HG03045 (cell line): ENCODE measurements around the gene HNRNPA1.
"Not testable (repeated sequence)": the region's sequence is repeated elsewhere in the genome, so short reads cannot be mapped to it uniquely, and the experiment has no call there.

Experiments used
- ATAC-seq: cut with Tn5 transposase; IDR thresholded peaks from one replicate; pipeline ENCODE4 v1.9.1; 2021; ENCODE audit warnings: mild to moderate bottlenecking, moderate library complexity; ENCODE audit not compliant: unreplicated experiment

The HNRNPA1 gene

GRCh38 chr12:54273981-54274380 is 6.5 kb upstream of the HNRNPA1 start:
- ATAC-seq, result no peak

DNA sequence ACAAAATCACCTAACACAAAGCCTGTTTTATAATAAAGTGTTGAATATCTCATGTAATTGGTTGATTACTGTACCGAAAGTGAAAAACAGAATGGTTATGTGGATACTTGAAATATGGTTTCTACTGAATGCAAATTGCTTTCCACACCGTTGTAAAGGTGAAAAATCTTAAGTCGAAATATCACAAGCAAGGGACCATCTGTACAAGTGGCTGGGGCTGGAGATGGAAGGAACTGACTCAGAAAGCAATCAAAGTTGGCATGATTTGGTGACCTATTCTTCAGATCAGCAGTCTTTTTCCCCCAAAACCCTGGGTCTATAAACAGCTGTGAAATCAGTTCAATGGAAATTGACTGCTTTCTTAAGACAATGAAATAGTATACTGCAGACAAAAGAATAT is 4.2 kb upstream of the HNRNPA1 start:
- ATAC-seq, result no peak

DNA sequence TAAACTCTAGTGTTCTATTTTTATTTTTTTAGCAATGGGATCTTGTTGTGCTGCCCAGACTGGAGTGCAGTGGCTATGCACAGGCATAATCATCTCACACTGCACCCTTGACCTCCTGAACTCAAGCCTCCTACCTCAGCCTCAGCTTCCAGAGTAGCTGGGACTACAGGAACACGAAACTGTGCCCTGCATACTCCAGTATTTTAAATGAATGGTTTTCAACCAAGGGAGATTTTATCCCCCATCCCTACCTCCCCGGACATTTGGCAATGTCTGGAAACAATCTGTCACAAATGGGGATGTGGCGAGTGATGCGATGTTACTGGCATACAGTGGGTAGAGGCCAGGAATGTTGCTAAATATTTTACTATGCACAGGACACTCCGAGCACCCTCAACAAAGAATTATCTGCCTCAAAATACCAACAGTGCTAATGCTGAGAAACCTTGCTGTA is 2.7 kb upstream of the HNRNPA1 start:
- no peak for ATAC-seq

DNA sequence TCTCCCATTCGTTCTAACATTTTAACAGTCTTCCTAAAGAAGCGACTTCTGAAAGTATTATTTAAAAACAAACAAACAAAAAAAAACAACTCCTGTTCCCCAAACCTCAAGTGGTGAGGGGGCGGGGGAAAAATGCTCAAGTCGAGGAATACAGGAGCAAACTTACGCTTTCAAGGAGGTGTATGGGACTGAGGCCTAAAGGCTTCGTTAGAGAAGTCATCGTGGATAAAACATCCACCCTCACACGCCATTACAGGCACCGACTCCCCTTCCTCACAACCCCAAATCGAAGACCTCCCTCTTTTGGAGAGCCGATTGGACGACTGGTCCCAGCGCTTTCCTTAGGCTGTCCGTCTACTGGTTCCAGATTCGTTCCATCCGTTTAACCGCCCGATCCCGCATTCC is 1.3 kb upstream of the HNRNPA1 start:
- no peak for ATAC-seq

- ATAC-seq, result peak; percentile 68
Observed at GRCh38 chr12:54279632-54280467, 676 bp upstream of the HNRNPA1 start, which contains the start of gene CBX5. Gene CBX5, minus strand, starts transcription at chr12:54280122. Its CDS starts 22,472 bp downstream, at chr12:54257650.

- not testable (repeated sequence) for ATAC-seq
Observed at GRCh38 chr12:54281261-54281638, 724 bp downstream of the HNRNPA1 start.

GRCh38 chr12:54281694-54282093 is 1.2 kb downstream of the HNRNPA1 start:
- not testable (repeated sequence) for ATAC-seq

DNA sequence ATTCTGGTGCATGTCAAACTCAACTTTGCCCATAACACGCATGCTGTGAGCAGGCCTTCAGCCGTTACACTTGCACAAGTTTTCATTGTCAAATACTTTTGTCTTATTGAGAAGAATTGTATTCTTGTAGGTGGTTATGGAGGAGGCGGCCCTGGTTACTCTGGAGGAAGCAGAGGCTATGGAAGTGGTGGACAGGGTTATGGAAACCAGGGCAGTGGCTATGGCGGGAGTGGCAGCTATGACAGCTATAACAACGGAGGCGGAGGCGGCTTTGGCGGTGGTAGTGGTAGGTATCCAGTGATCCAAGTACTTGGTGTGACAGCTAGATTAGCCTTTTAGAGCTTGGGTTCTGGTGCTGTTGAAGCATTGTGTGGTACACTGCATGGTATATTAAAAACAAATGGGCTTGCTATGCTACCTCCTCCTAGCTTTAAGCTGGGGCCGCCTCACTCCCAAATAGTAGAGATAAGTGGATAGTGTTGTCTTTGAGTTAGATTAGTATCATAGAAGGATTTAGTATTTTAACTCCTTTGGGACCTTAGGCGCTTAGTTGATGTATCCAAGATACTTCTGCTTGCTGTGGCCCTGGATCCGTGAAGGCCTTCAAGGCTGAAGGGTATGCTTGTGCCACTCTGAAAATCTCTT is 2.5 kb downstream of the HNRNPA1 start:
- ATAC-seq, result no peak

DNA sequence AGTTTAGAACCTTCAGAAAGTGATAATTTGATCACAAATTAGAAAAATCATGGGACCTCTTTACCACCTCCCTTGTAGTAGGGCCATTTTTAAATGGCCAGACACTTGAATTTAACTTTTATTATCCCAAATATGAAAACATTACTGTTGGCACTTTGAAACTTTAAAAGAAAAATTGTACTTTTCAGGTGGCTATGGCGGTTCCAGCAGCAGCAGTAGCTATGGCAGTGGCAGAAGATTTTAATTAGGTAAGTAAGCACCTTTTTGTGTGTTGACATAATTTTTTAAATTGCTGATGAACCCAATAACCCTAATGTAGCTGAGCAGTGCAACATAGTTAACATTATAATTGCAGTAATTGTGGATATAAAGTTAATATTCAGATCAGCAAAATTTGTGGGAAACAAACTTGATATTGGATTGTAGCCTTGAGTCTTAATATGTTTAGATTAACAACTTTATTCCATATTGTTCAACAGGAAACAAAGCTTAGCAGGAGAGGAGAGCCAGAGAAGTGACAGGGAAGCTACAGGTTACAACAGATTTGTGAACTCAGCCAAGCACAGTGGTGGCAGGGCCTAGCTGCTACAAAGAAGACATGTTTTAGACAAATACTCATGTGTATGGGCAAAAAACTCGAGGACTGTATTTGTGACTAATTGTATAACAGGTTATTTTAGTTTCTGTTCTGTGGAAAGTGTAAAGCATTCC is 3.7 kb downstream of the HNRNPA1 start:
- ATAC-seq, result not testable (repeated sequence)

DNA sequence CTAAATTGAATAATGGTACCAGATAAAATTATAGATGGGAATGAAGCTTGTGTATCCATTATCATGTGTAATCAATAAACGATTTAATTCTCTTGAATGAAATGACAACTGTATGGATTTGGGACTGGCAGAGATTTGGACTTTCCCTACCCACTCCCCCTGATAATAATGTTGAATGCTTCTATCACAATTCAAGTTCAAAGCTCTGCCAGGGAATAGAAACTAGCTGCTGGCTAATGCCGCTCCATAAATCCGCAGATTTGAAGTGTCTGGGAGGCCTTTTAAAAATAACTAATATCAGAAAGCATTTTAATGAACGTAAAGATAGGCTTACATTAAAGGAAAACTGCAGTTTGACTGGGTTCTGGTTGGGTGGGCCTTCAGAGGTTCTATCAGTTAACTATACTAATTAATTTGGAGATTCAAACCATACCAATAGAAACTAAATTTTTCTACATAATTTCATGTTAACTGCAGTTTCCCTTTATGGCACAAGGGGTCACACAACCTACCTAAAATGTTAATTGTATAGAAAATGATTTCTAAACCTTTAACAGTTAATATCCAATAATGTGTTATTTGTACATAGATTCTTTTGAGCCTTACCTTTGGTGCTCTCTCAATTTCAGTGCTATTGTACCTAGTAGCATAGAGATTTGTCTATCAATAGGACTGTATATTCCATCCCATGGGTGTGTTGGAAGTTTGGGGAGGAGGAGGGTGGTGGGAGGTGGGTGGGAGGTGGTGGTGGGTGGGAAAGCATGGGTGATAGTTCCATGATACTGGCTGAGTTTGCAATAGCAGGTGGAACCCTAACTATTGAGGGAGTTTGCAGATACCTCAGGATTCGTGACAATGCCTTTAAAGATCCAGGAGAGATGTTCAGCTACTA is 4.9 kb downstream of the HNRNPA1 start:
- ATAC-seq, result no peak

GRCh38 chr12:54286042-54287030 is 5.8 kb downstream of the HNRNPA1 start:
- ATAC-seq, result no peak

DNA sequence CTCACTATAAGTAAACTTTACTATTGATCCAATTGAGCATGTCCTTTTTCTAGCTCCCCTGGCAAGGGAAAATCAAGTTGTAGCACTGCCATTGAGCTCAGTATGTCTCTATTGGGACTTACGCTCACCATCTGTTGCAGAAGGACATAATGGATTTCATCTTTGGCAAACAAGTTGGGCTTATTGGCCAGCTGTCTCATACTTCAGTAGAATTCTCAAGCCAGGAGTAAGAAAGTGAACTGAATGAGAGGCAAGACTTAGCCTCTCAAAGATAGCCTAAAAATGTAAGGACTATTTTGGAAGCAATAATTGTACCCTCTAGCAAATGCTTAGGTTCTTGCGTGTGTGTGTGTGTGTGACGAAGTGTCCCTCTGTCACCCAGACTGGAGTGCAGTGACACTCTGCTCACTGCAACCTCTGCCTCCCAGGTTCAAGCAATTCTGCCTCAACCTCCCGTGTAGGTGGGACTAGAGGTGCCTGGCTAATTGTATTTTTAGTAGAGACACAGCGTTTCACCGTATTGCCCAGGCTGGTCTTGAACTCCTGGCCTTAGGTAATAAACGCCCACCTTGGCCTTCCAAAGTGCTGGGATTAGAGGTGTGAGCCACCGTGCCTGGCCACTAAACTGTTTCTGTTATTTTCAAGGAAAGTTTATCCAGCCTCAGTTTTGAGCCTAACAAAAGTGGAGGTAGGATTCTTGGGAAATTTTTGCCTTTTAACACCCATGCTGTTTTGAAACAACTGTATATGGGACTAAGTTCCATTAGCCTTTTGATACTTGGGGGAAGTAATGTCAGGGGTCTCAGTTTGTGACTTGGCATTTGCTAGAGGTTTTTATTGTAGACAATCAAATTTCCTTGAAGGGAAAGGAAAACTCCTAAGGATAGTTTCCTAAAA is 7.0 kb downstream of the HNRNPA1 start:
- no peak for ATAC-seq

- no peak for ATAC-seq
Observed at GRCh38 chr12:54292083-54292930, 11.8 kb downstream of the HNRNPA1 start.

DNA sequence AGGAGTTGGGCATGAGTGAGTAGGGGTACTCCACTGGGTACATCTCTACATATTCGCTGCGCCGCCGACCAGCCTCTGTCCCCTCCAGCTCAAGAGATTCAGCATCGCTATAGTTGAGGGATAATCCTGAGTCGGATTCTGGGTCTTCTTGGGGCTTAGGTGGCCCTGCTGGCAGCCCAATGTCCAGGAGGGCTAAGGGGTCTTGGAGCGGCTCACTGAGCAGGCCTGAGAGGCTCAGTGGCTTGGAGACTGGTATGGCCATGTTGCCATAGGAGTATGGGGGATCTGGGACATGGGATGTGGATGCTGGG is 12.4 kb downstream of the HNRNPA1 start:
- ATAC-seq, result no peak

GRCh38 chr12:54294152-54294952 is 13.8 kb downstream of the HNRNPA1 start:
- ATAC-seq, result no peak

GRCh38 chr12:54294953-54295566 is 14.5 kb downstream of the HNRNPA1 start:
- ATAC-seq, result no peak
